Measurements from ENCODE around the gene VGLL4.

The VGLL4 gene

DNA sequence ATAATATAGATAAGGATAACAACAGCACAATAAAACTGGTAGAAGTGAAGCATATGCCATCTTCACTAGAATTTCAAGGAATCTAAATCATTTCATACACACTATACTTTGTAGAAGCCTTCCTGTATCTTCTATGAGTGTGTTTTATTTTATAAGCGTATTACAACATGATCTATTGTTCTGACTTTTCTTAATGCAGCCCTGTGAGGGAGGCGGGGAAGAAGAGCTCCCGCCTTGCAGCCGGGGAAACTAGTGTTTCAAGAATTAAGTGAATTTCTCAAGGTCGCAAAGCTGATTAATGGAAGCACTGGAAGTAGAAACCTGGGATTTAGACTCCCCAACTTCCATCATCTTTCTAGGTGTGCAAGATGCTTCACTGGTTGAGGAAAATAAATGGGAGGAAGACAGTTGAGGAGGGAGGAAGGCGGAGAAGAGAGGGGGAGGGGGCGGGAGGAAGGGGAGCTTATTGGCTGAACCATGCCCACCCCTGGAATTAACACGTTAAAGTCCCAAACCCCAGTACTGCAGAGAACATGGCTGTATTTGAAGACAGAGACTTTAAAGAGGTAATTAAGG lies 32.9 kb downstream of the VGLL4 start:
- TF ChIP-seq, protein P1, sequence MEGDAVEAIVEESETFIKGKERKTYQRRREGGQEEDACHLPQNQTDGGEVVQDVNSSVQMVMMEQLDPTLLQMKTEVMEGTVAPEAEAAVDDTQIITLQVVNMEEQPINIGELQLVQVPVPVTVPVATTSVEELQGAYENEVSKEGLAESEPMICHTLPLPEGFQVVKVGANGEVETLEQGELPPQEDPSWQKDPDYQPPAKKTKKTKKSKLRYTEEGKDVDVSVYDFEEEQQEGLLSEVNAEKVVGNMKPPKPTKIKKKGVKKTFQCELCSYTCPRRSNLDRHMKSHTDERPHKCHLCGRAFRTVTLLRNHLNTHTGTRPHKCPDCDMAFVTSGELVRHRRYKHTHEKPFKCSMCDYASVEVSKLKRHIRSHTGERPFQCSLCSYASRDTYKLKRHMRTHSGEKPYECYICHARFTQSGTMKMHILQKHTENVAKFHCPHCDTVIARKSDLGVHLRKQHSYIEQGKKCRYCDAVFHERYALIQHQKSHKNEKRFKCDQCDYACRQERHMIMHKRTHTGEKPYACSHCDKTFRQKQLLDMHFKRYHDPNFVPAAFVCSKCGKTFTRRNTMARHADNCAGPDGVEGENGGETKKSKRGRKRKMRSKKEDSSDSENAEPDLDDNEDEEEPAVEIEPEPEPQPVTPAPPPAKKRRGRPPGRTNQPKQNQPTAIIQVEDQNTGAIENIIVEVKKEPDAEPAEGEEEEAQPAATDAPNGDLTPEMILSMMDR (IDR thresholded peaks at IDR 0.05; ENCODE audit: low read depth, low read length) = no peak
- DNase-seq (ENCODE audit: extremely low read depth, low read depth) = no peak

DNA sequence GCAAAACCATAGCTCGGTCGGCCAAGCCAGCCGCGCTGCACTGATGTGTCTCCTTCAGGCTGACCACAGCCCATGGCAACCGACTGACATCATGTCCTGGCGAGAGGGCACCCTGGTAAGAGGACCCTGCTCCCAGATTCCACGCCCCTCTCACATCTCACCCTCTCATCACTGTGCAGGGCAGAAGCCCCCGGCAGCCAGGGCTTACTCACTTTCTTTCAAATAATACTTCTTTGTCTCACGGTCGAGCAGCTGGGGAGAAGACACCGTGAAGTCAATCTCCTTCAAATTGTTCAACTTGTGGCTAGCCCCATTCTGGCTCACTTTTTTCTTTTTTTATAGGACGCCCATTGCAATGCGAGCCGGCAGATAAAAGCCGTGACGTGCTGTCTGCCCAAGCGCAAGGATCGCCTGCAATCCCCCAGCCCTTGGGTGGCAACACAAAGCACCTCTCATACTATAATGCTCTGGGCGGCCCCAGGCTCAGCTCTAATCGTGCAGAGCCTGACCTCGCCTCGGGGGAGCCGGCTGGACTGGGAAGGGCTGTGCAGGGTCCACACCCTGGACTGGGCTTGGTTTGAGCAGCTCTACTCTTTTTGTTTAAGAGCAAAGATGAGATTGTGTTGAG lies 33.6 kb downstream of the VGLL4 start:
- TF ChIP-seq, protein P1 (IDR thresholded peaks at IDR 0.05; ENCODE audit: low read depth, low read length) = no peak
- DNase-seq (ENCODE audit: extremely low read depth, low read depth) = no peak

DNA sequence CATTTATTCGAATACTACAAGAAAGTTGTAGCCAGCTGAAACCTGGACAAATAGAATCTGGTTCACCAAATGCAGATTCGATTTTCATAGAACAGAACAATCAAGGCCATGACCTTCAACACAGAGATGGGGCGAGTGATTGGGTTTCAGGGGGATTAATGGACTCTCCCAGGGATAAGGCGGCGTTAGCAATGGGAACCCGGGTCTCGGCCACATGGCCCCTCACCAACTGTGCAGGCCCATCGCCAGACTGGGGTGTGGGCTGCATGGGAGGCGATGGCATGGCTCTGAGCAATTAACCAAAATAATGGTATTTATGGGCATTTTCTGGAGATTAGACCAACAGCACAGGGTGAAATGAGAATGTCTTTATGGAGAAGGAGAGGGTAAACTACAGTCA lies 34.2 kb downstream of the VGLL4 start:
- no peak for DNase-seq (ENCODE audit: extremely low read depth, low read depth)
- TF ChIP-seq, protein P1 (IDR thresholded peaks at IDR 0.05; ENCODE audit: low read depth, low read length) = no peak

DNA sequence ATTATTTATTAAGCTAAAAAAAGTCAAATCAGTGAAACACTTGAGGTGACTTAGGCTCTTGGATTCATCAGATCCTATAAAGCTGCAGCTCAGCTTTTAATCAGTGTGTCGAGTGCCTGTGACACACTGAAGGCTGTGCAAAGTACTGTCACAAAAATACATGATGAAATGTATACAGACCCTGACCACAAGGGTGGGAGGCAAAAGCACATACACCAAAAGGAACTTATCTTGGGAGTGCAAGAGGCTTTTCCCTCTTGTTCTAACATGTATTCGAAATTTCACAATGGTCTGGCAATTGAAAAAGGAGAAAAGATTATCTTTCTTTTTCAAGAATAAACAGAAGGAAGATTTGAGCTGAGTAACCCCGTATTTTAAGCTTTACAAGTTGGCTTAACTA lies 35.9 kb downstream of the VGLL4 start:
- DNase-seq (ENCODE audit: extremely low read depth, low read depth) = no peak
- TF ChIP-seq, protein P1 (IDR thresholded peaks at IDR 0.05; ENCODE audit: low read depth, low read length) = no peak

DNA sequence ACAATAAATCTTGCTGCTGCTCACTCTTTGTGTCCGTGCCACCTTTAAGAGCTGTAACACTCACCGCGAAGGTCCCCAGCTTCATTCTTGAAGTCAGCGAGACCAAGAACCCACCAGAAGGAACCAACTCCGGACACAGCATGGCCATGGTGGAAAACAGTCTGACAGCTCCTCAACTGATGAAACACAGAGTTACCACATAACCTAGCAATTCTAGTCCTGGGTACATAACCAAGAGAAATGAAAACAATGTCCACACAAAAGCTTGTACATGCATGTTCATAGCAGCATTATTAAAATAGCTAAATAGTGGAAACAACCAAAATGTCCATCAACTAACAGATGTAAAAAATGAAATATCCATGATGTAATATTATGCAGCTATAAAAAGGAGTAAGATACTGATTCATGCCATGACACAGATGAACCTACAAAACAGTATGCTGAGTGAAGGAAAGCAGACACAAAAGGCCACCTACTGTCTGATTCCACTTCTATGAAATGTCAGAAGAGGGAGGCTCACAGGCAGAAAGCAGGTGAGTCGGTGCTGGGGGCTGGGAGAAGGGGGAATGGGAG lies 36.8 kb downstream of the VGLL4 start:
- TF ChIP-seq, protein P1 (IDR thresholded peaks at IDR 0.05; ENCODE audit: low read depth, low read length) = no peak
- no peak for DNase-seq (ENCODE audit: extremely low read depth, low read depth)

DNA sequence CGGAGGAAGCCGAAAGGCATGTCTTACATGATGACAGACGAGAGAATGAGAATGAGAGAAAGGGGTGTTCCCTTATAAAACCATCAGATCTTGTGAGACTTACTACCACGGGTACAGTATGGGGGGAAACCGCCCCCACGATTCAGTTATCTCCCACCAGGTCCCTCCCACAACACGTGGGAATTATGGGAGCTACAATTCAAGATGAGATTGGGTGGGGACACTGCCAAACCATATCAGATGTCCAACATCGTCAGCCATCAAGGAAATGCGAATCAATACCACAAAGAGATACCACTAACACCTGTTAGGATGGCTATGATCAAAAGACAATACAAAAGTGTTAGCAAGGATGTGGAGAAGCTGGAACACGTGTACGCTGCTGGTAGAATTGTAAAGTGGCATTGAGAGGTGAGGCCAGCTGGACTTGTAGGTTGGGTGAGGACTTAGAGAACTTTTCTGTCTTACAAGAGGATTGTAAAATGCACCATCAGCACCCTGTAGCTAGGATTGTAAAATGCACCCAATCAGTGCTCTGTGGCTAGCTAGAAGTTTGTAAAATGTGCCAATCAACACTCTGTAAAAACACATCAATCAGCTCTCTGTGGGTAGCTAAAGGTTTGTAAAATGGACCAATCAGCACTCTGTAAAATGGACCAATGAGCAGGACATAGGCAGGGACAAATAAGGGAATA lies 37.5 kb downstream of the VGLL4 start:
- TF ChIP-seq, protein P1 (IDR thresholded peaks at IDR 0.05; ENCODE audit: low read depth, low read length) = no peak

DNA sequence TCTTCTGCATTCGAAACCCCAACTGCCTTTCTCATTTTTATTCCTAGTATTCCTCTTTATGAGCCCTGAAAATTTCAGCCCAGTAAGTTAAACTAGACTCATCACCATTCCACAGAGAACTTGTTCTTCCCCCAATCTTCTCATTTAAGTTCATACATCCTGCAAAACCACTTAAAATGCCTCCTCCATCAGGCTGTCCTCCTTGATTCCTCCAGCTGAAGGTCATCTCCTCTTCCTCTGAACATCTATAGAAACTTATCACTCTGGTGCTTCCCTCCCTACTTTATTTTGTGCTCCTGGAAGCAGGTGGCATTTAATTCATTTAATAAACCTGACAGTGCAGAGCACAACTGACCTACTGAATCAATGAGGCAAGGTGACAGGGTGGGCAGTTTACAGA lies 38.3 kb downstream of the VGLL4 start:
- TF ChIP-seq, protein P1 (IDR thresholded peaks at IDR 0.05; ENCODE audit: low read depth, low read length) = no peak
- no peak for DNase-seq (ENCODE audit: extremely low read depth, low read depth)

More for the DNA sequence above, 37.5 kb downstream of the VGLL4 start:
- DNase-seq (ENCODE audit: extremely low read depth, low read depth) = no peak

Measured in AG09319 (cell line).